C4-2B (cell line): Measurements from ENCODE around the gene BLZF1.

Experiments
- H3K27ac ChIP-seq: fragments of 450-650 bp; 2 replicates; pipeline ENCODE4 v1.5.1; 2017
- ZFX ChIP-seq: fragments of 450-650 bp; IDR thresholded peaks from 2 replicates; pipeline ENCODE4 v1.6.1; 2017
- TF ChIP-seq, protein P1 (sequence below): fragments of 450-650 bp; conservative IDR thresholded peaks from 2 replicates; pipeline ENCODE4 v1.5.1; 2017; ENCODE audit warnings: mild to moderate bottlenecking

The BLZF1 gene

DNA sequence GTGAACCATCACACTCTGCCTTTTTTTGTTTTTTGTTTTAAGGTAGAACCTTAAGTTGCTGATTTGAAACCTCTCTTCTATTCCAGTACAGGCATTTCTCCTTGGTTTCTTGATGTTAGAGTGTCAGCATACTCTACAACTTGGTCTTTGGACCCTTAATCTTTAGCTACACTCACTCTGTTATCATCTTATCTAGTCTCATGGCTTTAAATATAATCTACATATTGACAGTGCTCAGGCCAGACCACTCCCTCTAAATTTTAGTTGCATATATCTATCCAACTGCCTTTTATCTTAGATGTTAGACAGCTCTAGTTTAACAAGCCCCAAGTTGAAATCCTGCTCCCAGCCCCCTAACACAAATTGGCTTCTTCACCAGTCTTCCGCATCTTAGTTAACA, 22.5 kb upstream of the BLZF1 start:
- no peak overlapping the region for H3K27ac ChIP-seq
- TF ChIP-seq, protein P1, sequence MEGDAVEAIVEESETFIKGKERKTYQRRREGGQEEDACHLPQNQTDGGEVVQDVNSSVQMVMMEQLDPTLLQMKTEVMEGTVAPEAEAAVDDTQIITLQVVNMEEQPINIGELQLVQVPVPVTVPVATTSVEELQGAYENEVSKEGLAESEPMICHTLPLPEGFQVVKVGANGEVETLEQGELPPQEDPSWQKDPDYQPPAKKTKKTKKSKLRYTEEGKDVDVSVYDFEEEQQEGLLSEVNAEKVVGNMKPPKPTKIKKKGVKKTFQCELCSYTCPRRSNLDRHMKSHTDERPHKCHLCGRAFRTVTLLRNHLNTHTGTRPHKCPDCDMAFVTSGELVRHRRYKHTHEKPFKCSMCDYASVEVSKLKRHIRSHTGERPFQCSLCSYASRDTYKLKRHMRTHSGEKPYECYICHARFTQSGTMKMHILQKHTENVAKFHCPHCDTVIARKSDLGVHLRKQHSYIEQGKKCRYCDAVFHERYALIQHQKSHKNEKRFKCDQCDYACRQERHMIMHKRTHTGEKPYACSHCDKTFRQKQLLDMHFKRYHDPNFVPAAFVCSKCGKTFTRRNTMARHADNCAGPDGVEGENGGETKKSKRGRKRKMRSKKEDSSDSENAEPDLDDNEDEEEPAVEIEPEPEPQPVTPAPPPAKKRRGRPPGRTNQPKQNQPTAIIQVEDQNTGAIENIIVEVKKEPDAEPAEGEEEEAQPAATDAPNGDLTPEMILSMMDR, result no peak
- no peak for TF ChIP-seq ZFX

DNA sequence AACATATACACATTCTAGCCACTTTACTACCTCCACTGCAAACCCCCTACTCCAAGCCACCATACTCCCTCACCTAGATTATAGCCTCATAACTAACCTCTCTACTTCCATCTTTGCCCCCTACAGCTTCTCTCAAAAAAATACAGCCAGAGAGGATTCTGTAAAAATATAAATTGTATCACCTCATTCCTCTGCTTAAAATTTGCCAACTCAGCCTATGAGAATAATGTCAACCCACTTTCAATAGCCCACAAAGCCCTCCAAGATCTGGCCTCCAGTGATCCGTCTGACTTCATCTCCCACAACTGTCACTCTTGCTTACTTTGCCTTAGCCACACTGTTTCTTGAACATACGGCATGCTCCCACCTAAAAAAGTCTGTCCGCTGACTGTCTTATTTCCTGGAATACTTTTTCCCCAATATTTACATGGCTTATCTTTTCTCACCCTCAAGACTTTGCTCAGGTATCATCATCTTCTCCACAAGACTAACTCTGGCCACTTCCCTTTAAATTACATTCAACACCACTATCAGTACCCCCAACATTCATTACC, 21.9 kb upstream of the BLZF1 start:
- TF ChIP-seq, protein P1, result no peak
- no peak for TF ChIP-seq ZFX

DNA sequence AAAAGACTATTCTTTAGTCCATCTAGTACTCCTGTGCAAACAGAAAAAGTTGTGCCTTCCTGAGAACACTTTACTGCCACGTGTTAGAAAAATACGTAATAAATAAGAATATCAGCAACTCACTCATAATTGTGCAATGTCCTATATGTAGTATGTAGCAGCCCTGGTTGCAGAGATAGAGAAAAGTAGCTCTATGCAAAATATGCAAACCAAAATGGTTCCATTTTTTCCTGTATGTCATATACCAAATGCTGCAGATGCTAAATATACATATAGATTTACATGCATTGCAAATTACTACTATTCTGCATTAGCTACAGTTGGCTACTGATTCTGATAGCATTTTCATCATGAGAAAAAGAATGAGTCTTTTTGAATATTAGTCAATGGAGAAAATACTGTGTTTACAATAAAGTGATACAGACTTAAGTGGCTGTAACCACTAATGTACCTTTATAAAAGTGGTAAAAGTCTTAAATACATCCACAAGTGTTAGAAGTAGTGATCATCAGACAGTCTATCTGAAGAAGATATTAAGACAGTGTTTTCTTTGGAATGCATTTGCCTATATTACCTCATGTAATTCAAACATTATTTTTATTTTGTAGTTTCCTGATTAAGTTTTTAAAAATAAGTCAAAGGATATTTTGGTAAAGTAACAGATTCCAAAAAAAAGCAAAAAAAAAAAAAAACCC, 20.2 kb upstream of the BLZF1 start:
- H3K27ac ChIP-seq, result no peak overlapping the region
- TF ChIP-seq, protein P1, result no peak
- no peak for TF ChIP-seq ZFX

More for the DNA sequence above, 21.9 kb upstream of the BLZF1 start:
- H3K27ac ChIP-seq, result no peak overlapping the region

DNA sequence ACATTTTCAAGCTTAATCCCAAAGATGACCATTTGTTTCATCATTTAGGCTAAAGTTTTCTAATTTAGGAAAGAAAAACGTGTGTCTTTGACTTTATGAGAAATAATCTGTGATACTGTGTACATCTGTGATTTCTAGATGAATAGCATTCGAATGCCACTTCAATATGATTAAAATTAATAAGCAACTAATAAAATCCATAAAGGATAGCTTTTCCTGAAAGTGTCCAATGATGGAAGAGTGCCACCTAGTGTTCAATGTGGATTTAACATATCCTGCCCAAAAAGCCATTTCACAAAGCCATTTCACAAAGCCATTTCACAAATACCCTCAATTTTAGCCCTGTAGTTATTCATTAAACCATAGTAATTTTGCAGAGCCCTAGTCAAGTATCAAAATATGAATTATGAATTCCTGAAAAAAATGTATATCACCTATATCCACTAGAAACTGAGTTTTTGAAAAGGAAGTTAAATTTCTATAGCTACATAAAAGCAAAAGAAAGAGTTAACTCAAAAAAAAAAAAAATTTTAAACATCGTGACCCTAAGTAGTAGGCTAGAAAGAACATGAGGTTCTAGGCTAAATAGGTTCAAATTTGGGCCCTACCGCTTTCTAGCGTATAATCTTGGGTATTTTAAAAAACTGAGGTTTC, 19.5 kb upstream of the BLZF1 start:
- H3K27ac ChIP-seq, result no peak overlapping the region
- TF ChIP-seq, protein P1, result peak; percentile 91
- no peak for TF ChIP-seq ZFX

DNA sequence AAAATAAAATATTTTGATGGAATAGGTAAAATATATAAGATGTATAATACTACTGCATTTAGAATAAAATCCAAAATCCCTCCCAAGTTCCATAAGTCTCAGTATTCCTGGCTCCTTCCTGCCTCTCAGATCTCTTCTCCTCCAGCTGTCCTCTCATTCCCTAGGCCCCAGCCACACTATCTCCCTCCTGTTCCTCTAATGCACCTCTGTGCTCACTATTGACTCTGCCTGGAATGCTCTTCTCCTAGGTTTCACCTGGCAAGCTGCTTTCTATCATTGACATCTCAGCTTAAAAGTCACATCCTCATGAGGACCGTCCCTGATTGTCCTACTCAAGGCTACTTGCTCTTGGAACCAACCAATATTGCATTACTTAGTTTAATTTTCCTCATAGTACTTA, 7.6 kb upstream of the BLZF1 start:
- TF ChIP-seq, protein P1, result no peak
- TF ChIP-seq ZFX, result no peak
- H3K27ac ChIP-seq, result no peak overlapping the region

DNA sequence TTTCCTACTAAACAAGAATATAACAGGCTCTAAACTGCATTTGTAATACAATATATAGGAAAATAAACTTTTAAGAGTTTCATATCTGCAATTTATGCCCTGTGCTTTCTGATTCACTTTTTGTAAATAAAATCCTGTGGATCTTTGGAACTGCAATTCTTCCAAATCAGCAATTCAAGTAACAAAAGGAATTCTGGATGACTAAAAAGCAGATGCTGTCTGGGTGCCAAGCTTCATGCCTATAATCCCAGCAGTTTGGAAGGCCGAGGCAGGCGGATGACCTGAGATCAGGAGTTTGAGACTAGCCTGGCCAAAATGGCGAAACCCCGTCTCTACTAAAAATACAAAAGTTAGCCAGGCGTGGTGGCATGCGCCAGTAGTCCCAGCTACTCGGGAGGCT, 6.7 kb upstream of the BLZF1 start:
- no peak overlapping the region for H3K27ac ChIP-seq
- no peak for TF ChIP-seq ZFX
- TF ChIP-seq, protein P1, result no peak

DNA sequence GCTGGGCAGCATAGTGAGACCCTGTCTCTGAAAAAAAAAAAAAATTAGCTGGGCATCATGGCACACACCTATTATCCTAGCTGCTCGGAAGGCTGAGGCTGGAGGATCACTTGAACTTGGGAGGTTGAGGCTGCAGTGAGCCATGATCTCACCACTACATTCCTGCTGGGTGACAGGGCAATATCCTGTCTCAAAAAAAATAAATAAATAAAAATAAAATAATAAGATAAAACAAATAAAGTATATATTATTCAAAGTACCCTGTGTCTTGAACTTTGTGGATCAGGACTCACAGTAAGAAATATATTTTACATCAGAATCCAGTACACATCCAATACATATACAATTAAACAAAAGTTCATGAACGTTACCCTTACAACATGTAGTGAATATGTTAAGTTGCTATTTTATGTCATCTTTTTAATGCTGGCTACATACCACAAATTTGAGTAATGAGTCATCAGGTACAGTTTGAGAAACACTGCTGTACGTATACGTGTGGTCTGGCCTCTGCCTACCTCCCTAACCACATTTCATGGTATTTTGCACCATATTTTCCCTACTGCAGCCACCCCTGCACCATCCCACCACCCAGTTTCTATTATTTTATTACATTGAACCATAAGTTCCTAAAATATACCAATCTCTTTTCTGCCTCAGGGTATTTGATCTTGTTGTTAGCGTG, 4.8 kb upstream of the BLZF1 start:
- no peak overlapping the region for H3K27ac ChIP-seq
- TF ChIP-seq, protein P1, result no peak
